Gastroesophageal sphincter (tissue), 3 donors: Measurements from ENCODE around the gene DHX35.

Experiments
- EP300 ChIP-seq: sonication (generic); formaldehyde crosslinking; IDR thresholded peaks from one replicate; pipeline ENCODE4 v1.6.1; 2017; ENCODE audit warnings: antibody characterized with exemption, mild to moderate bottlenecking
- POLR2A ChIP-seq, 2 donors: fragments of 450-650 bp; IDR thresholded peaks; one replicate each; pipeline ENCODE4 v1.6.1; 2017; ENCODE audit warnings: antibody characterized with exemption in 2 of 2, mild to moderate bottlenecking in 2 of 2, moderate library complexity in 1 of 2
- POLR2AphosphoS5 ChIP-seq: sonication (generic); formaldehyde crosslinking; IDR thresholded peaks from one replicate; pipeline ENCODE4 v1.6.1; 2017; ENCODE audit warnings: antibody characterized with exemption
- TF ChIP-seq, protein P1 (sequence below), 4 experiments: fragments of 200-600 bp in 2 of 4; fragments of 450-650 bp in 2 of 4; sonication (generic) in 1 of 4; IDR thresholded peaks; one replicate each; pipeline ENCODE4 v1.5.1; 2017 to 2019; ENCODE audit warnings: antibody characterized with exemption in 4 of 4, mild to moderate bottlenecking in 2 of 4, moderate library complexity in 2 of 4

- TF ChIP-seq, protein P1, sequence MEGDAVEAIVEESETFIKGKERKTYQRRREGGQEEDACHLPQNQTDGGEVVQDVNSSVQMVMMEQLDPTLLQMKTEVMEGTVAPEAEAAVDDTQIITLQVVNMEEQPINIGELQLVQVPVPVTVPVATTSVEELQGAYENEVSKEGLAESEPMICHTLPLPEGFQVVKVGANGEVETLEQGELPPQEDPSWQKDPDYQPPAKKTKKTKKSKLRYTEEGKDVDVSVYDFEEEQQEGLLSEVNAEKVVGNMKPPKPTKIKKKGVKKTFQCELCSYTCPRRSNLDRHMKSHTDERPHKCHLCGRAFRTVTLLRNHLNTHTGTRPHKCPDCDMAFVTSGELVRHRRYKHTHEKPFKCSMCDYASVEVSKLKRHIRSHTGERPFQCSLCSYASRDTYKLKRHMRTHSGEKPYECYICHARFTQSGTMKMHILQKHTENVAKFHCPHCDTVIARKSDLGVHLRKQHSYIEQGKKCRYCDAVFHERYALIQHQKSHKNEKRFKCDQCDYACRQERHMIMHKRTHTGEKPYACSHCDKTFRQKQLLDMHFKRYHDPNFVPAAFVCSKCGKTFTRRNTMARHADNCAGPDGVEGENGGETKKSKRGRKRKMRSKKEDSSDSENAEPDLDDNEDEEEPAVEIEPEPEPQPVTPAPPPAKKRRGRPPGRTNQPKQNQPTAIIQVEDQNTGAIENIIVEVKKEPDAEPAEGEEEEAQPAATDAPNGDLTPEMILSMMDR (IDR thresholded peaks at IDR 0.05), result no peak
- no peak for TF ChIP-seq EP300
- no peak for TF ChIP-seq POLR2AphosphoS5
- no peak for TF ChIP-seq POLR2A (IDR thresholded peaks at IDR 0.05)
These were observed 80.4 kb downstream of the DHX35 start for GRCh38 chr20:39042279-39043150.
